ENCODE results near the gene KRT17.
"Not testable (repeated sequence)": the region's sequence is repeated elsewhere in the genome, so short reads cannot be mapped to it uniquely, and the experiment has no call there.

The KRT17 gene

DNA sequence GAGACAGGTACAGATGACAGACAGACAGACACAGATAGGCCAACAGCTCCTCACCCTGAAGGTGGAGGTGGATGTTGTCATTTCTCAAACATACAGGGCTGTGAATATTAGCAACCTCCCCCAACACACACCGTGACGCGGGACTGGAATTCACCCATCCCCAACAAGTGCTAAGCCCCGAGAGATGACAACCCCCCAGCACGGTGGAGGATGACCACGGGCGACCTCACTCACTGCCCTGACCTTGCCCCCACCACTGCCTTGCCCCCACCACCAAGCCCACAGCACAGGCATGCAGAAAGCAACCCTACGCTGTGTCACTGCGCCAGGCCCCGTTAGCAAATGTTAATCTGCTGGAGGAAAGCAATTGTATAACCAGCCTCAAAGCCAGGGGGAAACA, 4.9 kb upstream of the KRT17 start:
- H3K4me2 ChIP-seq (ENCODE audit: low read length): no peak overlapping the region
- no peaks in the 10 kb centered on the region for H3K9me3 ChIP-seq (replicated peaks; ENCODE audit: low read length)
- H3K36me3 ChIP-seq (ENCODE audit: insufficient read depth, low read length): no peaks in the 10 kb centered on the region
- H3K27me3 ChIP-seq (ENCODE audit: control insufficient read depth, insufficient read depth, low read length): peaks cover 4% of the 10 kb centered on the region
- no peak overlapping the region for H3K9ac ChIP-seq (ENCODE audit: low read depth, low read length)
- no peaks in the 10 kb centered on the region for H3K4me1 ChIP-seq (ENCODE audit: control insufficient read depth, insufficient read depth, low read length)
- H3K4me3 ChIP-seq (ENCODE audit: low read length): no peak overlapping the region

DNA sequence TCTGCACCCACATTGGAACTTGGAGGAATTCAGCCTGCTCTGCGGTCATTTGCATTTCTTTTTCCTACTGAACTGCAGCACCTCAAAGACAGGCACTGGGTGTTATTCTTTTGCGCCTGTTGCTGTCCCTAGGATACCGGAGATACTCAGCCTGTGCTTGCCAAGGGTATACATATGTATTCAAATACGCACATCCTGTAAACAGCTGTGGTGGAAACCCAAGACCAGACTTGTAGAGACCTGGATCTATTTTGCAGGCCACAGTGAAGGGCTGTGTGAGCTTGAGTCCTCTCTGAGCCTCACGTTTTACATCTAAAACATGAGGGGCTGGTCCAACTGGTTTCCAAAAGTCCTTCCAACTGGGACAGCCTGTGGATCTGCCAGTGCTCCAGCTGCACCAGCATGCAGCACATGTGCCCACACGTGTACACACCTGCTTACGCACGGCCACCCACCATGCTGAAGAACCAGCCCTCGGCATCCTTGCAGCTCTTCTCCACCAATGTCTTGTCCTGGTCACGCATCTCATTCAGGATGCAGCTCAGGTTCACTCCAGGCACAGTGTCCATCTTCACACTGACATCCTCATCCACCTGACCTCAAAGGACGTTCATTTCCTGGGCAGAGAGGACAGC, 4.4 kb upstream of the KRT17 start:
- not testable (repeated sequence) for H3K4me1 ChIP-seq (ENCODE audit: control insufficient read depth, insufficient read depth, low read length); H3K36me3 ChIP-seq (ENCODE audit: insufficient read depth, low read length); H3K27me3 ChIP-seq (ENCODE audit: control insufficient read depth, insufficient read depth, low read length); H3K9me3 ChIP-seq (replicated peaks; ENCODE audit: low read length); H3K4me2 ChIP-seq (ENCODE audit: low read length); H3K4me3 ChIP-seq (ENCODE audit: low read length); H3K9ac ChIP-seq (ENCODE audit: low read depth, low read length)

DNA sequence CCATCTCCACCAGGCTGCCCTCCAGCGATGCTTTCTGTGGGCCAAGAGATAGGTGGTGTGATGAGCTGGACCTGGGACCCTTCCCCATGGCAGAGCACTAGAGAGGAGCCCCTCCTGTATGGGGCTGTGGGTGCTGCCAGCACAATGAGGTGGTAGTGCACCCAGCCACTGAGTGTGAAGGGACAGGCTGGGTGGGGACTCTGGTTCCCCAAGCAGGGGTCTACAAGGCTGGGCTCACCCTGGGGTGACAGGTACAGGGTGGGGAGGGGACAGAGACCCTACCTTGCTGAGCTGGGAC, 3.6 kb upstream of the KRT17 start:
- not testable (repeated sequence) for H3K27me3 ChIP-seq (ENCODE audit: control insufficient read depth, insufficient read depth, low read length); H3K4me3 ChIP-seq (ENCODE audit: low read length); H3K9me3 ChIP-seq (replicated peaks; ENCODE audit: low read length); H3K9ac ChIP-seq (ENCODE audit: low read depth, low read length); H3K36me3 ChIP-seq (ENCODE audit: insufficient read depth, low read length); H3K4me2 ChIP-seq (ENCODE audit: low read length); H3K4me1 ChIP-seq (ENCODE audit: control insufficient read depth, insufficient read depth, low read length)

DNA sequence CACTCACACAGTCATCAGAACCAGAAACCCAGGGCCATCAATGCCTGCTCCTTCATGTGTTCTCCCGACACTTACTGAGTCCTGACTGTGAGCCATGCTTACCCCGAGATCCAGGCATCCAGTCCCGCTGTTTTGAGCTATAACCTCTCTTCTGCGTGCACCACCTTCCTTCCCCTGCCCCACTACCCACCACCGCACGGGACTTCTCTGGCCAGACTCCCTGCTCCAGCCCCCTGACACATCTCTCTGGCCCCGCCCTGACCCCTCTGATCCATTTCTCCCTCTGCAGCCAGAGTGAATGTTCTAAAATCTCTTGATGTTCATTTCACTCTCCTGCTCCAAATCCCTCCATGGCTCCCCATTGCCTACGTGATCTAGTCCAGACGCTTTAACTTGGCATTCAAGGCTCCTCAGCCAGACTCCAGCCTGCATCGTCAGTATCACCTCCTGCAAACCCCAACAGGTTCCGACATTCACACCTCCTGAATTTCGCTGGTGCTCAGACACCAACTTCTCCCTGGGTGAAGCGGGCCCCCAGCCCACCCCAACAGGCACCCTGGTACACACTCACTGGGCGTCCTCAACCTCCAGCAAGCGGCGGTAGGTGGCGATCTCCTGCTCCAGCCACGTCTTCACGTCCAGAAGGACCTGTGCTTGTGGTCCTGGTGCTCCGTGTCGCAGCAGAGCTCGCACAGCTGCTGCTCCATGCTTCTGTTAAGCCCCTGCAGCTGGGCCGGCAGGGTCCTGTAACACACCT, 3.1 kb upstream of the KRT17 start:
- H3K4me3 ChIP-seq (ENCODE audit: low read length): no peak overlapping the region
- H3K4me1 ChIP-seq (ENCODE audit: control insufficient read depth, insufficient read depth, low read length): no peaks in the 10 kb centered on the region
- no peaks in the 10 kb centered on the region for H3K9me3 ChIP-seq (replicated peaks; ENCODE audit: low read length)
- H3K27me3 ChIP-seq (ENCODE audit: control insufficient read depth, insufficient read depth, low read length): peaks cover 7% of the 10 kb centered on the region
- no peaks in the 10 kb centered on the region for H3K36me3 ChIP-seq (ENCODE audit: insufficient read depth, low read length)
- H3K9ac ChIP-seq (ENCODE audit: low read depth, low read length): no peak overlapping the region
- no peak overlapping the region for H3K4me2 ChIP-seq (ENCODE audit: low read length)

DNA sequence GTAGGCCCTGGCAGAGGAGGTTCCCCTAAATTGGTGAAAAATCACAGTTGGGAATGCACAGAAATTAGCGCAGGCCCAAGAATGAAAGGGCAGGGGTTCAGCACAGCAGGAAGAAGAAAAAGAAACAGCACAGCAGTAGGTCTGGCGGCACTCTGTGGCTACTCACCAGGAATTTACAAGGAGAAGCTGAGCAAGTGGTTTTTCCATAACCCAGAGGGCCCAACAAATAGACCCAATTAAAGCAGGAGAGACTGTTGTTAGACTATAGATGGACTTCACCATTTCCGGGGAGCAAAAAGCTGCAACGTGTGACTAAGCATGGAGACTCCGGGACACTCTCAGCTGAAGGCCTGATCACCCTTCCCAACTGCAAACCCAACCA, 2.5 kb upstream of the KRT17 start:
- not testable (repeated sequence) for H3K4me1 ChIP-seq (ENCODE audit: control insufficient read depth, insufficient read depth, low read length); H3K4me3 ChIP-seq (ENCODE audit: low read length)

DNA sequence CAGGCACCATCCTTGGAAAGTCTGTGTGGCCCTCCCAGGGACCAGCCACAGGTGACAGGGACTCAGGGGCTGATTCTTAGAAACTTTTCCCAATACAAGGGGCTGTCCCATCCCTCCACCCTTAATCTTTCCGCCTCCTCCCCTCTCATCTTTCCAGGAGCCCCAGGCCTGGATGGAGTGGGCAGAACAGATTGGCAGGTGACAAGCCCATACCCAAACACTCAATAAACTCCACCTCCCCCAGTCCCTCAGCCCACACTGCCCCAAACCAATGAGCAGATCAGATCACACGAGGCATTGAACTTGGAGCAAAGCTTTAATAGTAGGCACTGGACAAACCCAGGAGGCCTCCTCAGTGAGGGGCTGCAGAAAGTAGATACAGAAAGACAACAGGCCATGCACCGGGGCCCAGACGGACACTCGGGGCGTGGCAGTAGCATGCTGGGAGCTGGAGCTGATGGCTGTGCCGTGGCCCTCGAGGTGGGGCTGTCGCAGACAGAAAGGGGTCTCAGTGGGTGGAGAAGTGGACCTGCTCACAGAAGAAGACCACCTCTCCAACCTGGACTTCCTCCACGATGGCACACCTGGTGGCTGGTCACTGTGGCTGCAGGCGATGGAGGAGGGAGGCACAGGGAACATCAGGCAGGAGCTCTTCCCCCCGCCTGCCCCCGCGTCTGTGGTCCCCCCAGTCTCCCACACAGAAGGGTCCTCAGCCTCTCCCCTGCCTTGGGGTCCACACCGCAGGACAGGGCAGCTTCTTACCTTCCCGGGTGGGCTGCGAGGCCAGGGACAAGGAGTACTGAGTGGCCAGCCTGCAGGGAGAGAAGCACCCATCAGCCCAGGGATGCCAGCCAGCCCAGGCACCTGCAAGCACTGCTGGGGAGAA, 1.9 kb upstream of the KRT17 start:
- H3K9me3 ChIP-seq (replicated peaks; ENCODE audit: low read length); H3K27me3 ChIP-seq (ENCODE audit: control insufficient read depth, insufficient read depth, low read length); H3K4me1 ChIP-seq (ENCODE audit: control insufficient read depth, insufficient read depth, low read length); H3K4me2 ChIP-seq (ENCODE audit: low read length); H3K36me3 ChIP-seq (ENCODE audit: insufficient read depth, low read length); H3K4me3 ChIP-seq (ENCODE audit: low read length); H3K9ac ChIP-seq (ENCODE audit: low read depth, low read length): not testable (repeated sequence)

More for the DNA sequence above, 2.5 kb upstream of the KRT17 start:
- not testable (repeated sequence) for H3K36me3 ChIP-seq (ENCODE audit: insufficient read depth, low read length); H3K9ac ChIP-seq (ENCODE audit: low read depth, low read length); H3K4me2 ChIP-seq (ENCODE audit: low read length); H3K9me3 ChIP-seq (replicated peaks; ENCODE audit: low read length); H3K27me3 ChIP-seq (ENCODE audit: control insufficient read depth, insufficient read depth, low read length)

DNA sequence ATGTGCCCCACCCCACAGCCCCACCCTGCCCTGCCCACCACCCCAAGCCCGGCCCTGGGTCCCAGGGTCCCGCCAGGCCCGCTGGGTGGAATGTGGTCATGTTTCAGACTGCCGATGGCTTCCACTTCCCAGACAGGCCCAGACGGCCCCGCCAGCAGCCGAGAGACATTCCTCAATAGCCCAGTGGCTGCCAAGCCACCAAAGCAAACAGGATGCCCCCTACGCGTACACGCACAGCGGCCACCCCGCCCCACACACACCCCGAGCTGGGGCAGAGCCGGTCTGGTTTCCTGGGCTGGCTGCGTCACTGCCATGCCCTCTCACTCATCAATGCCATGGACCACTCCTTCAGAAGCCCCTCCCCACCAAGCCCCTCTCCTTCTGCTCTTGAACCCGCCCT, 1.2 kb upstream of the KRT17 start:
- Histone ChIP-seq H3K27me3 (ENCODE audit: control insufficient read depth, insufficient read depth, low read length) (peaks cover 7% of the 10 kb centered on the region), H3K36me3 (ENCODE audit: insufficient read depth, low read length) (no peaks in the 10 kb centered on the region), H3K4me2 (ENCODE audit: low read length) (no peak overlapping the region), H3K4me1 (ENCODE audit: control insufficient read depth, insufficient read depth, low read length) (peaks cover 9% of the 10 kb centered on the region), H3K9ac (ENCODE audit: low read depth, low read length) (no peak overlapping the region), H3K4me3 (ENCODE audit: low read length) (no peak overlapping the region), H3K9me3 (replicated peaks; ENCODE audit: low read length) (no peaks in the 10 kb centered on the region)

DNA sequence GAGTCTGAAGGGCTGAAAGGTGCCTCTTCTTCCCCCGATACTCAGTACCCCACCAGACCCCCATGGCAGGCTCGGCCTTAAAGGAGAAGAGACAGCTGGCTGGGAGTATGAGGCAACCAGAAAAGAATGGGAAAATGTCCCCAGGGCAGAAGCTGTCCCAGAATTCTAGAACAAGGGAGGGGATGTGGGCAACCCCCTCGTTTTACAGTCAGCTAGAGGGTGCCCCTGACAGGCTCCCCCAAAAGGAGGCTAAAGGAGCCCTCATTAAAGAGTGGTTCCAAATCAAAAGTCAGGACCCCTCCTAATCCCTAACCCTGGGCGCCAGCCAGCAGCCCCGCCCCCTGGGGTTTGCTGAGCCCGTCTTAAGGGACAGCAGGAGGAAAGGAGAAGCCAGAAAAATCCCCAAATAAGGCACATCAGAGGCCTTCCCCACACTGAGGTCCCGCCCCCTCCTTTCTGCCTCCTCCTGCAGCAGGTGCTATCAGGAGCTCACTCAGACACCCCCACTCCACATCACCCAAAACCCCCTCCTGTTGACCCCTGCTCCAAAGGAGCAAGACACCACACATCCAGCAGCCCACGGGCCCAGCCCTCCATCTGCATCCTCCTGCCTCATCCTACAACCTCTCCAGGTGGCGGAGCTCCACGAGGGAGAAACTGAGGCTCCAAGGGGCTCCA, 1.1 kb downstream of the KRT17 start:
- not testable (repeated sequence) for H3K4me2 ChIP-seq (ENCODE audit: low read length); H3K9ac ChIP-seq (ENCODE audit: low read depth, low read length); H3K4me3 ChIP-seq (ENCODE audit: low read length)

DNA sequence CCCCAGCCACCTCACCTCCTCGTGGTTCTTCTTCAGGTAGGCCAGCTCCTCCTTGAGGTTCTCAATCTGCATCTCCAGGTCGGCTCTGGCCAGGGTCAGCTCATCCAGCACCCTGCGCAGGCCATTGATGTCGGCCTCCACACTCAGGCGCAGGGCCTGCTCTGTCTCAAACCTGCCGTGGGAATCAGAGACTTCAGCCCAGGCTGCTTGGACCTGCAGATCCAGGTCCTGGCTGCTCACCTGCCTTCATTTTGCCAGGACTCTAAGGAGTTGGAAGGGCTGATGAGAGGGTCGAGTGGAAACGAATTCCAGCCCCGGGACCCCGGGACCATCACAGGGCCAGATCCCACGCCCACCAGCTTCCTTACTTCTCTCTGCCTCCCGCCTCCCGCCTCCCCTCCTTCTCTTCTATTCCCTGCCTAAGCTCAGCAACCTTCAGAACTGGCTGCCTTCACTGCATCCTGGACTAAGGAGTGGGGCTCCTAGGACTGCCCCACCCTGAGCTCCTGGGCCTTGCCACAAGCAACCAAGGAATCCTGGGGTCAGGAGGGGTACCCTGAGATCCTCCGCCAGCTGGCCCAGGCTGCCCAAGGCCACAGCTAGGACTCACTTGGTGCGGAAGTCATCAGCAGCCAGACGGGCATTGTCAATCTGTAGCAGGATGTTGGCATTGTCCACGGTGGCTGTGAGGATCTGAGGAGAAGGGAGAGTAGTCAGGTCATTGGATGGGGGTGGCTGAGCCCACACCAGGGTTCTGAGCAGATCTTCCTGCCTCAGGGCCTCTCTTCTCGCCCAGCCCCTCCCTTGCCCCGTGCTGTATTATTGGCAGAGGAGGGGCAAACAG, 1.8 kb downstream of the KRT17 start:
- not testable (repeated sequence) for H3K36me3 ChIP-seq (ENCODE audit: insufficient read depth, low read length); H3K4me3 ChIP-seq (ENCODE audit: low read length); H3K9ac ChIP-seq (ENCODE audit: low read depth, low read length); H3K4me2 ChIP-seq (ENCODE audit: low read length); H3K27me3 ChIP-seq (ENCODE audit: control insufficient read depth, insufficient read depth, low read length); H3K4me1 ChIP-seq (ENCODE audit: control insufficient read depth, insufficient read depth, low read length); H3K9me3 ChIP-seq (replicated peaks; ENCODE audit: low read length)

More for the DNA sequence above, 1.1 kb downstream of the KRT17 start:
- H3K4me1 ChIP-seq (ENCODE audit: control insufficient read depth, insufficient read depth, low read length); H3K9me3 ChIP-seq (replicated peaks; ENCODE audit: low read length); H3K36me3 ChIP-seq (ENCODE audit: insufficient read depth, low read length); H3K27me3 ChIP-seq (ENCODE audit: control insufficient read depth, insufficient read depth, low read length): not testable (repeated sequence)

DNA sequence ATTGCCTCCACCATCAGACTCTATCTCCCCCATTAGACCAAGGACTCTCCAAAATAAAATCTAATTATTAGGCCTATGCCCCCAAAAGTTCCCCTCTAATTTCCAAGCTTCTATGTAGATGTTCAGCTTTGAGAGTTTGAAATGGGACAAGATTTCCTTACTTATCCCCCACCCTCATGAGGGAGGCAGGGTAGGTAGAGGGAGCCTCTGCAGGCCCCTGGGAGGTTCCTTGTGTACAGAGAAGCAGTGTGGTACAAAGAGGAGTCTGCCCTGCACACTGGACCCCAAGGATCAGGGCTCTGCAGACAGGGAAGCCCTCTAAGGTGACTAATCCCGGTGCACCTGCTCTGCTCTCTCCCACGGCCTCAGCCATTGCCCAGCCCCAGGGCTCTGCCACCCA, 2.5 kb downstream of the KRT17 start:
- H3K36me3 ChIP-seq (ENCODE audit: insufficient read depth, low read length): no peaks in the 10 kb centered on the region
- H3K4me2 ChIP-seq (ENCODE audit: low read length): no peak overlapping the region
- H3K4me3 ChIP-seq (ENCODE audit: low read length): no peak overlapping the region
- peaks cover 9% of the 10 kb centered on the region for H3K4me1 ChIP-seq (ENCODE audit: control insufficient read depth, insufficient read depth, low read length)
- H3K9me3 ChIP-seq (replicated peaks; ENCODE audit: low read length): no peaks in the 10 kb centered on the region
- H3K27me3 ChIP-seq (ENCODE audit: control insufficient read depth, insufficient read depth, low read length): peaks cover 15% of the 10 kb centered on the region
- H3K9ac ChIP-seq (ENCODE audit: low read depth, low read length): no peak overlapping the region

DNA sequence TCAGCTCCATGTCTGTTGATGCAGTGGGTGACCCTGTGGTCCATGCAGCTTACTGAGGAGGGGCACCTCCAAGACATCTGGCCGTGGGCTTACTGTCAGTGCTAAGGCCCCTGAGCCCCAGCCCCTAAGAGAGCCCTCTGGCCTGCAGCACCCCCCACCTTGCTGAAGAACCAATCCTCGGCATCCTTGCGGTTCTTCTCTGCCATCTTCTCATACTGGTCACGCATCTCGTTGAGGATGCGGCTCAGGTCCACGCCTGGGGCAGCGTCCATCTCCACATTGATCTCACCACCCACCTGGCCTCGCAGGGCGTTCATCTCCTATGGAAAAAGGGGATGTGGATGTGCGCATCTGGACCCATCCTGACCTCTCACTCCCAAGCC, 2.9 kb downstream of the KRT17 start:
- Histone ChIP-seq H3K4me2 (ENCODE audit: low read length) (peak overlapping the region; percentile 60), H3K27me3 (ENCODE audit: control insufficient read depth, insufficient read depth, low read length) (peaks cover 15% of the 10 kb centered on the region)
- H3K36me3 ChIP-seq (ENCODE audit: insufficient read depth, low read length); H3K9me3 ChIP-seq (replicated peaks; ENCODE audit: low read length); H3K4me1 ChIP-seq (ENCODE audit: control insufficient read depth, insufficient read depth, low read length); H3K4me3 ChIP-seq (ENCODE audit: low read length); H3K9ac ChIP-seq (ENCODE audit: low read depth, low read length): not testable (repeated sequence)
